ENCODE data around the gene SPDYE4.

- no peak for TF ChIP-seq CTCF (conservative IDR thresholded peaks at IDR 0.05; ENCODE audit: low read length)
- TF ChIP-seq EZH2phosphoT487 (IDR thresholded peaks at IDR 0.05; ENCODE audit: borderline replicate concordance): no peak
Measured at GRCh38 chr17:8713315-8713714, 45.0 kb downstream of the SPDYE4 start.
